GM12878 (cell line): Measurements from ENCODE around the gene RALGPS1. TPM values are rescaled to one million over a fixed set of nuclear protein-coding genes. Genes with fewer than 3 reads are reported as not detected.

Experiments used
- ATAC-seq: fragments of 200-7000 bp; cut with Tn5 transposase; 3 replicates; pipeline ENCODE4 v1.9.1; 2020; ENCODE audit warnings: mild to moderate bottlenecking, moderate library complexity
- BruUV-seq: library from RNA; stranded (reverse); fragments of 400-500 nt; replicated peaks from 2 replicates; lab custom pipeline; 2021; lab: Mats Ljungman, UMichigan
- CTCF ChIA-PET: fragments of 300-600 bp; sonication (Branson Sonifier 250); formaldehyde crosslinking; extraction: SDS; loops from one replicate; lab custom pipeline; 2021; ENCODE audit warnings: inconsistent platforms; lab: Yijun Ruan, JAX
- POLR2A ChIA-PET: fragments of 350-600 bp; formaldehyde crosslinking; extraction: SDS; loops from one replicate; lab custom pipeline; 2021; ENCODE audit warnings: inconsistent platforms; lab: Charles Lee
- RAD21 ChIA-PET: fragments of 300-600 bp; sonication (Branson Sonifier 250); formaldehyde crosslinking; loops from one replicate; lab custom pipeline; 2023; ENCODE audit warnings: antibody characterized with exemption; ENCODE audit not compliant: unreplicated experiment; lab: Charles Lee
- SMC1A ChIA-PET: fragments of 300-600 bp; sonication (Branson Sonifier 250); formaldehyde crosslinking; loops from one replicate; lab custom pipeline; 2023; ENCODE audit not compliant: unreplicated experiment, uncharacterized antibody; lab: Charles Lee
- DNase-seq: peaks from one replicate; pipeline ENCODE4 v3.0.0-alpha.2; 2011; ENCODE audit warnings: low read depth, low spot score
- FAIRE-seq: peaks from 3 replicates; lab custom pipeline; 2011; peaks lifted over from hg19 to GRCh38; lab: Jason Lieb, UNC
- H2AFZ ChIP-seq: 2 replicates; pipeline ENCODE4 v1.6.0; 2011; ENCODE audit warnings: low read depth, low read length, control low read depth; ENCODE audit not compliant: control insufficient read depth
- H3K27ac ChIP-seq: 2 replicates; pipeline ENCODE4 v1.5.1; 2011; ENCODE audit warnings: control low read depth; ENCODE audit not compliant: control insufficient read depth, insufficient read depth
- H3K27me3 ChIP-seq, 2 experiments: replicated peaks in 1 of 2; 2 replicates each; pipeline versions ENCODE4 v1.6.0 to v1.6.1; 2011; ENCODE audit warnings: low read length in 1 of 2; ENCODE audit not compliant: control insufficient read depth in 2 of 2, insufficient read depth in 2 of 2
- H3K36me3 ChIP-seq, 2 experiments: 2 replicates each; pipeline ENCODE4 v1.5.1; 2011; ENCODE audit warnings: low read length in 1 of 2; ENCODE audit not compliant: control insufficient read depth in 2 of 2, insufficient read depth in 2 of 2
- H3K4me1 ChIP-seq: 2 replicates; pipeline ENCODE4 v1.6.1; 2011; ENCODE audit warnings: mild to moderate bottlenecking, low read length, moderate library complexity, mixed read lengths; ENCODE audit not compliant: control insufficient read depth, insufficient read depth
- H3K4me2 ChIP-seq: 2 replicates; pipeline ENCODE4 v1.6.0; 2011; ENCODE audit warnings: control low read depth; ENCODE audit not compliant: control insufficient read depth, insufficient read depth
- H3K4me3 ChIP-seq: fragments of 200-600 bp; sonication (generic); 2 replicates; pipeline ENCODE4 v1.5.1; 2016
- H3K79me2 ChIP-seq: 2 replicates; pipeline ENCODE4 v1.6.0; 2011; ENCODE audit warnings: low read length; ENCODE audit not compliant: control insufficient read depth, insufficient read depth
- H3K9ac ChIP-seq: 2 replicates; pipeline ENCODE4 v1.8.0; 2011; ENCODE audit warnings: low read length, control low read depth, mixed read lengths; ENCODE audit not compliant: control insufficient read depth, insufficient read depth
- H3K9me3 ChIP-seq: replicated peaks from 3 replicates; pipeline ENCODE4 v1.5.1; 2011; ENCODE audit warnings: mild to moderate bottlenecking, low read length; ENCODE audit not compliant: control insufficient read depth, insufficient read depth
- H4K20me1 ChIP-seq: 2 replicates; pipeline ENCODE4 v1.6.0; 2011; ENCODE audit not compliant: control insufficient read depth, insufficient read depth
- ATF3 ChIP-seq: IDR thresholded peaks from 2 replicates; pipeline ENCODE4 v1.6.1; 2011; ENCODE audit warnings: low read depth, mild to moderate bottlenecking, low read length, moderate library complexity, borderline replicate concordance; ENCODE audit errors: extremely low read depth
- BCL3 ChIP-seq: IDR thresholded peaks from 2 replicates; pipeline ENCODE4 v1.6.1; 2011; ENCODE audit warnings: borderline replicate concordance, low read depth, mild to moderate bottlenecking, moderate library complexity, low read length; ENCODE audit not compliant: insufficient read depth, poor library complexity, severe bottlenecking
- CBFB ChIP-seq: IDR thresholded peaks from 2 replicates; pipeline ENCODE4 v1.6.1; 2016; ENCODE audit warnings: antibody characterized with exemption, low read depth
- CEBPB ChIP-seq, 2 experiments: fragments of 150-350 bp in 1 of 2; IDR thresholded peaks; 2 replicates each; pipeline ENCODE4 v1.6.1; 2012 to 2014; ENCODE audit warnings: low read depth in 2 of 2, low read length in 2 of 2, borderline replicate concordance in 1 of 2, inconsistent platforms in 1 of 2
- E2F4 ChIP-seq: IDR thresholded peaks from 2 replicates; pipeline ENCODE4 v1.6.1; 2012; ENCODE audit warnings: low read depth, low read length, improper control_type of control experiment
- EP300 ChIP-seq, 2 experiments: fragments of 150-350 bp in 1 of 2; IDR thresholded peaks; 2 replicates each; pipeline ENCODE4 v1.6.1; 2011 to 2012; ENCODE audit warnings: low read depth in 2 of 2, low read length in 2 of 2, borderline replicate concordance in 1 of 2, improper control_type of control experiment in 1 of 2, inconsistent platforms in 1 of 2; ENCODE audit not compliant: control insufficient read depth in 1 of 2
- FOXK2 ChIP-seq: fragments of 450-650 bp; IDR thresholded peaks from 2 replicates; pipeline ENCODE4 v1.6.1; 2017; ENCODE audit warnings: mild to moderate bottlenecking, moderate library complexity
- HDAC2 ChIP-seq: fragments of 200-600 bp; sonication (generic); IDR thresholded peaks from 2 replicates; pipeline ENCODE4 v1.6.1; 2017
- KDM1A ChIP-seq: fragments of 200-600 bp; sonication (generic); IDR thresholded peaks from 2 replicates; pipeline ENCODE4 v1.6.1; 2016; ENCODE audit warnings: borderline replicate concordance
- MAX ChIP-seq: IDR thresholded peaks from 2 replicates; pipeline ENCODE4 v1.6.1; 2012; ENCODE audit warnings: low read depth, low read length, improper control_type of control experiment
- MEF2A ChIP-seq: IDR thresholded peaks from 2 replicates; pipeline ENCODE4 v1.6.1; 2011; ENCODE audit warnings: low read depth, mild to moderate bottlenecking, low read length, moderate library complexity; ENCODE audit not compliant: insufficient read depth
- MTA3 ChIP-seq: IDR thresholded peaks from 2 replicates; pipeline ENCODE4 v1.6.1; 2012; ENCODE audit warnings: low read length, inconsistent platforms, borderline replicate concordance
- NR2C2 ChIP-seq: IDR thresholded peaks from 2 replicates; pipeline ENCODE4 v1.6.1; 2011; ENCODE audit warnings: borderline replicate concordance, low read depth; ENCODE audit not compliant: control insufficient read depth, insufficient read length
- RUNX3 ChIP-seq: IDR thresholded peaks from 2 replicates; pipeline ENCODE4 v1.6.1; 2012; ENCODE audit warnings: low read length, inconsistent platforms
- SP1 ChIP-seq: IDR thresholded peaks from one replicate; pipeline ENCODE4 v1.6.1; 2011; ENCODE audit warnings: low read depth, low read length
- SREBF2 ChIP-seq: IDR thresholded peaks from 2 replicates; pipeline ENCODE4 v1.6.1; 2012; ENCODE audit warnings: mild to moderate bottlenecking, low read length
- STAT1 ChIP-seq: fragments of 450-650 bp; conservative IDR thresholded peaks from 2 replicates; pipeline ENCODE4 v1.6.1; 2014; ENCODE audit warnings: antibody characterized with exemption, mild to moderate bottlenecking
- TCF3 ChIP-seq: IDR thresholded peaks from 2 replicates; pipeline ENCODE4 v1.6.1; 2012; ENCODE audit warnings: low read depth, mild to moderate bottlenecking, low read length, borderline replicate concordance; ENCODE audit not compliant: insufficient read depth
- USF2 ChIP-seq: IDR thresholded peaks from 2 replicates; pipeline ENCODE4 v1.6.1; 2011; ENCODE audit warnings: low read depth, low read length, improper control_type of control experiment, borderline replicate concordance
- YY1 ChIP-seq: IDR thresholded peaks from 2 replicates; pipeline ENCODE4 v1.6.1; 2011; ENCODE audit warnings: low read depth, mild to moderate bottlenecking, low read length
- in situ Hi-C: fragments of 300-500 bp; cut with MboI; formaldehyde crosslinking; loops from 9 replicates; pipeline ENCODE4 v1.14.3; 2018; ENCODE audit warnings: mixed read lengths
- intact Hi-C: fragments of 100-400 bp; cut with micrococcal nuclease; formaldehyde crosslinking; loops from one replicate; pipeline ENCODE4 v1.14.2; 2022; ENCODE audit not compliant: unreplicated experiment
- polyA plus RNA-seq, 11 experiments: library from polyadenylated mRNA; depleted of rRNA in 4 of 11; unstranded in 6 of 11; stranded (reverse) in 5 of 11; fragments of >200 nt; fragmentation: Nextera tagmentation in 4 of 11; fragmentation: Illumina TruSeq in 1 of 11; extraction: Ambion mirVana in 4 of 11; extraction: Trizol in 1 of 11; gene quantifications; 1 replicate in 1 of 11; 2 replicates in 10 of 11; pipeline versions ENCODE4 v1.2.1 to v1.2.3, GENCODE V29; 2011 to 2016; ENCODE audit warnings: inconsistent platforms in 2 of 11, missing spikeins in 2 of 11, low read depth in 1 of 11
- total RNA-seq, 4 experiments: library from RNA; depleted of rRNA in 3 of 4; stranded (reverse); fragments of >200 nt in 3 of 4; fragmentation: Illumina TruSeq in 1 of 4; extraction: Trizol in 1 of 4; gene quantifications; 2 replicates each; pipeline versions ENCODE4 v1.2.1 to v1.2.3, GENCODE V29; 2013 to 2021

RALGPS1 gene
- total and polyA plus RNA-seq, 10 of the 15 experiments (the other 5 are each of a cell fraction or from before 2014, with no cell fraction given) = 0.13 to 5.6 (median 2.7) TPM

GRCh38 chr9:126980231-126980630 lies 65.6 kb downstream of the RALGPS1 start:
- BruUV-seq = no TSS peak
- H3K27me3 ChIP-seq = no peaks in the 10 kb centered on the region
- CTCF ChIA-PET = interaction anchor here (1.2 to 1.3 kb wide), 2 partner anchors 14 to 15 kb away, joined by 3 to 4 read pairs; no protein-coding TSS in a partner anchor

More at GRCh38 chr9:126980231-126980630, 65.6 kb downstream of the RALGPS1 start:
- TF ChIP-seq NR2C2 (no peak), YY1 (no peak), MEF2A (no peak), RUNX3 (no peak), TCF3 (no peak), CBFB (no peak), CEBPB (IDR thresholded peaks at IDR 0.05; ENCODE audit: borderline replicate concordance in 1 of 2, low read depth in 2 of 2, low read length in 2 of 2) (no peak), HDAC2 (no peak), FOXK2 (no peak), USF2 (no peak), BCL3 (no peak), MTA3 (no peak), ATF3 (no peak), EP300 (IDR thresholded peaks at IDR 0.05; ENCODE audit: borderline replicate concordance in 1 of 2, control insufficient read depth in 1 of 2, low read depth in 2 of 2, low read length in 2 of 2) (no peak), STAT1 (no peak), E2F4 (no peak), SREBF2 (no peak), MAX (no peak), SP1 (no peak), KDM1A (no peak)
- Histone ChIP-seq H3K4me2 (no peak overlapping the region), H3K9me3 (peaks cover 2% of the 10 kb centered on the region; the same call in 1 of the 3 replicates), H3K4me3 (no peak overlapping the region), H3K79me2 (no peaks in the 10 kb centered on the region), H4K20me1 (no peaks in the 10 kb centered on the region), H3K27ac (no peak overlapping the region), H2AFZ (no peak overlapping the region), H3K9ac (no peak overlapping the region), H3K36me3 (no peaks in the 10 kb centered on the region; a peak in 1 of 4 replicates), H3K4me1 (no peaks in the 10 kb centered on the region)
- SMC1A ChIA-PET = no interaction called here
- intact Hi-C loops = no loop called here
- DNase-seq = no peak
- POLR2A ChIA-PET = interaction anchor here (1.0 kb wide), 1 partner anchor 417 kb away, joined by 3 read pairs; the partner anchor contains the start of gene SLC2A8
- no peak for ATAC-seq
- in situ Hi-C loops = no loop called here
- FAIRE-seq = no peak
- RAD21 ChIA-PET = no interaction called here
